ENCODE measurements around the gene SENP1.

The SENP1 gene

GRCh38 chr12:48123169-48123568, 17.3 kb upstream of the SENP1 start:
- Histone ChIP-seq H3K9me2 (replicated peaks; ENCODE audit: low read depth, low read length) (no peaks in the 10 kb centered on the region), H3K27me3 (ENCODE audit: insufficient read depth, low read length, poor library complexity, severe bottlenecking) (no peaks in the 10 kb centered on the region), H3K4me2 (ENCODE audit: low read depth, low read length, poor library complexity, severe bottlenecking) (no peak overlapping the region), H3K4me3 (ENCODE audit: low read length, poor library complexity, severe bottlenecking) (no peak overlapping the region), H3K9ac (ENCODE audit: low read depth, low read length, poor library complexity, severe bottlenecking) (no peak overlapping the region), H3K79me2 (ENCODE audit: insufficient read depth, low read length) (no peaks in the 10 kb centered on the region), H3K9me3 (ENCODE audit: insufficient read depth, low read depth, low read length) (no peaks in the 10 kb centered on the region), H4K20me1 (ENCODE audit: insufficient read depth, low read length, poor library complexity, severe bottlenecking) (no peaks in the 10 kb centered on the region), H3K4me1 (ENCODE audit: insufficient read depth, low read length, poor library complexity, severe bottlenecking) (no peaks in the 10 kb centered on the region), H3F3A (ENCODE audit: low read depth) (no peaks in the 10 kb centered on the region), H2AFZ (ENCODE audit: low read length) (no peak overlapping the region), H3K36me3 (ENCODE audit: insufficient read depth, low read length) (no peaks in the 10 kb centered on the region)
- TF ChIP-seq CTCF (conservative IDR thresholded peaks at IDR 0.05; ENCODE audit: low read length): no peak
- TF ChIP-seq EZH2phosphoT487 (IDR thresholded peaks at IDR 0.05; ENCODE audit: borderline replicate concordance): no peak

- Histone ChIP-seq H3K27me3 (ENCODE audit: insufficient read depth, low read length, poor library complexity, severe bottlenecking) (no peaks in the 10 kb centered on the region), H3K4me1 (ENCODE audit: insufficient read depth, low read length, poor library complexity, severe bottlenecking) (no peaks in the 10 kb centered on the region), H3F3A (ENCODE audit: low read depth) (no peaks in the 10 kb centered on the region), H3K4me3 (ENCODE audit: low read length, poor library complexity, severe bottlenecking) (no peak overlapping the region), H3K9me3 (ENCODE audit: insufficient read depth, low read depth, low read length) (no peaks in the 10 kb centered on the region), H2AFZ (ENCODE audit: low read length) (no peak overlapping the region), H3K9me2 (replicated peaks; ENCODE audit: low read depth, low read length) (no peaks in the 10 kb centered on the region), H3K9ac (ENCODE audit: low read depth, low read length, poor library complexity, severe bottlenecking) (no peak overlapping the region), H3K4me2 (ENCODE audit: low read depth, low read length, poor library complexity, severe bottlenecking) (no peak overlapping the region), H3K36me3 (ENCODE audit: insufficient read depth, low read length) (no peaks in the 10 kb centered on the region), H4K20me1 (ENCODE audit: insufficient read depth, low read length, poor library complexity, severe bottlenecking) (no peaks in the 10 kb centered on the region), H3K79me2 (ENCODE audit: insufficient read depth, low read length) (no peaks in the 10 kb centered on the region)
- TF ChIP-seq EZH2phosphoT487 (IDR thresholded peaks at IDR 0.05; ENCODE audit: borderline replicate concordance) (no peak), CTCF (conservative IDR thresholded peaks at IDR 0.05; ENCODE audit: low read length) (no peak)
These were observed 16.4 kb upstream of the SENP1 start for GRCh38 chr12:48122065-48122834.

GRCh38 chr12:48121522-48121921, 15.6 kb upstream of the SENP1 start:
- Histone ChIP-seq H3K79me2 (ENCODE audit: insufficient read depth, low read length) (no peaks in the 10 kb centered on the region), H3K4me2 (ENCODE audit: low read depth, low read length, poor library complexity, severe bottlenecking) (no peak overlapping the region)

More at GRCh38 chr12:48121522-48121921, 15.6 kb upstream of the SENP1 start:
- TF ChIP-seq CTCF (conservative IDR thresholded peaks at IDR 0.05; ENCODE audit: low read length) (no peak), EZH2phosphoT487 (IDR thresholded peaks at IDR 0.05; ENCODE audit: borderline replicate concordance) (no peak)
- H3K36me3 ChIP-seq (ENCODE audit: insufficient read depth, low read length): no peaks in the 10 kb centered on the region
- no peaks in the 10 kb centered on the region for H3F3A ChIP-seq (ENCODE audit: low read depth)
- H4K20me1 ChIP-seq (ENCODE audit: insufficient read depth, low read length, poor library complexity, severe bottlenecking): no peaks in the 10 kb centered on the region
- no peaks in the 10 kb centered on the region for H3K4me1 ChIP-seq (ENCODE audit: insufficient read depth, low read length, poor library complexity, severe bottlenecking)
- no peak overlapping the region for H3K4me3 ChIP-seq (ENCODE audit: low read length, poor library complexity, severe bottlenecking)
- no peak overlapping the region for H3K9ac ChIP-seq (ENCODE audit: low read depth, low read length, poor library complexity, severe bottlenecking)
- peaks cover 6% of the 10 kb centered on the region for H3K27me3 ChIP-seq (ENCODE audit: insufficient read depth, low read length, poor library complexity, severe bottlenecking)
- no peaks in the 10 kb centered on the region for H3K9me3 ChIP-seq (ENCODE audit: insufficient read depth, low read depth, low read length)
- H2AFZ ChIP-seq (ENCODE audit: low read length): no peak overlapping the region
- H3K9me2 ChIP-seq (replicated peaks; ENCODE audit: low read depth, low read length): no peaks in the 10 kb centered on the region

Measured in Loucy (cell line).